ENCODE data around the gene MYCL.
A peak's percentile ranks its signal among the peaks of the same experiment; 100 is the strongest.
"Not testable (repeated sequence)": the region's sequence is repeated elsewhere in the genome, so short reads cannot be mapped to it uniquely, and the experiment has no call there.

MYCL gene

GRCh38 chr1:39882152-39882551 lies 19.6 kb downstream of the MYCL start:
- H3K27ac Mint-ChIP-seq, result peak overlapping the region; percentile 89
- H3K9me3 Mint-ChIP-seq, result no peaks in the 10 kb centered on the region
- peaks cover 7% of the 10 kb centered on the region for H3K36me3 Mint-ChIP-seq
- H3K27me3 Mint-ChIP-seq, result no peaks in the 10 kb centered on the region
- H3K4me1 Mint-ChIP-seq, result peaks cover 50% of the 10 kb centered on the region
- no peak for ATAC-seq
- H3K4me3 Mint-ChIP-seq, result peak overlapping the region; percentile 98

- no peaks in the 10 kb centered on the region for H3K27me3 Mint-ChIP-seq
- peaks cover 75% of the 10 kb centered on the region for H3K4me1 Mint-ChIP-seq
- H3K27ac Mint-ChIP-seq, result peak overlapping the region; percentile 27
- no peak overlapping the region for H3K4me3 Mint-ChIP-seq
- peaks cover 21% of the 10 kb centered on the region for H3K36me3 Mint-ChIP-seq
- no peaks in the 10 kb centered on the region for H3K9me3 Mint-ChIP-seq
- ATAC-seq, result no peak
Observed at GRCh38 chr1:39877980-39878956, 23.4 kb downstream of the MYCL start.

GRCh38 chr1:39877231-39877778 lies 24.4 kb downstream of the MYCL start:
- Mint-ChIP-seq H3K4me1 (peaks cover 78% of the 10 kb centered on the region), H3K27me3 (no peaks in the 10 kb centered on the region), H3K36me3 (peaks cover 31% of the 10 kb centered on the region), H3K4me3 (no peak overlapping the region), H3K27ac (peak overlapping the region; percentile 27), H3K9me3 (no peaks in the 10 kb centered on the region)
- ATAC-seq, result no peak

- Mint-ChIP-seq H3K9me3 (no peaks in the 10 kb centered on the region), H3K27me3 (no peaks in the 10 kb centered on the region)
Observed at GRCh38 chr1:39876144-39876543, 25.6 kb downstream of the MYCL start.

GRCh38 chr1:39872698-39873097 lies 29.0 kb downstream of the MYCL start:
- no peaks in the 10 kb centered on the region for H3K9me3 Mint-ChIP-seq
- H3K27ac Mint-ChIP-seq, result no peak overlapping the region
- peaks cover 56% of the 10 kb centered on the region for H3K4me1 Mint-ChIP-seq
- H3K4me3 Mint-ChIP-seq, result no peak overlapping the region
- H3K27me3 Mint-ChIP-seq, result no peaks in the 10 kb centered on the region
- ATAC-seq, result no peak
- H3K36me3 Mint-ChIP-seq, result peaks cover 46% of the 10 kb centered on the region

More at GRCh38 chr1:39876144-39876543, 25.6 kb downstream of the MYCL start:
- ATAC-seq, result no peak
- Mint-ChIP-seq H3K4me3 (no peak overlapping the region), H3K27ac (peak overlapping the region; percentile 58), H3K36me3 (peaks cover 36% of the 10 kb centered on the region), H3K4me1 (peaks cover 76% of the 10 kb centered on the region)

- Mint-ChIP-seq H3K36me3 (peaks cover 46% of the 10 kb centered on the region), H3K27me3 (no peaks in the 10 kb centered on the region), H3K4me1 (peaks cover 47% of the 10 kb centered on the region), H3K9me3 (no peaks in the 10 kb centered on the region), H3K27ac (no peak overlapping the region), H3K4me3 (no peak overlapping the region)
- no peak for ATAC-seq
Observed at GRCh38 chr1:39871796-39872195, 29.9 kb downstream of the MYCL start.

GRCh38 chr1:39871043-39871442 lies 30.7 kb downstream of the MYCL start:
- not testable (repeated sequence) for ATAC-seq, H3K27me3 Mint-ChIP-seq, H3K4me3 Mint-ChIP-seq, H3K9me3 Mint-ChIP-seq, H3K27ac Mint-ChIP-seq
- Mint-ChIP-seq H3K4me1 (peaks cover 41% of the 10 kb centered on the region), H3K36me3 (peaks cover 43% of the 10 kb centered on the region)

- Mint-ChIP-seq H3K36me3 (peaks cover 48% of the 10 kb centered on the region), H3K4me1 (peaks cover 40% of the 10 kb centered on the region)
- H3K9me3 Mint-ChIP-seq, ATAC-seq, H3K27me3 Mint-ChIP-seq, H3K27ac Mint-ChIP-seq, H3K4me3 Mint-ChIP-seq: not testable (repeated sequence)
Observed at GRCh38 chr1:39869538-39870112, 32.1 kb downstream of the MYCL start.

- H3K4me3 Mint-ChIP-seq, result no peak overlapping the region
- H3K27ac Mint-ChIP-seq, result no peak overlapping the region
- peaks cover 33% of the 10 kb centered on the region for H3K4me1 Mint-ChIP-seq
- H3K9me3 Mint-ChIP-seq, result no peaks in the 10 kb centered on the region
- no peak for ATAC-seq
- H3K27me3 Mint-ChIP-seq, result no peaks in the 10 kb centered on the region
- H3K36me3 Mint-ChIP-seq, result peaks cover 50% of the 10 kb centered on the region
Observed at GRCh38 chr1:39866767-39867166, 35.0 kb downstream of the MYCL start.

GRCh38 chr1:39865762-39866161 lies 36.0 kb downstream of the MYCL start:
- Mint-ChIP-seq H3K36me3 (peaks cover 51% of the 10 kb centered on the region), H3K4me1 (peaks cover 32% of the 10 kb centered on the region), H3K4me3 (no peak overlapping the region), H3K27ac (no peak overlapping the region), H3K9me3 (no peaks in the 10 kb centered on the region), H3K27me3 (no peaks in the 10 kb centered on the region)
- ATAC-seq, result no peak

- Mint-ChIP-seq H3K36me3 (peaks cover 37% of the 10 kb centered on the region), H3K27ac (no peak overlapping the region), H3K4me3 (no peak overlapping the region), H3K27me3 (no peaks in the 10 kb centered on the region), H3K4me1 (peaks cover 28% of the 10 kb centered on the region), H3K9me3 (no peaks in the 10 kb centered on the region)
- no peak for ATAC-seq
Observed at GRCh38 chr1:39863177-39863576, 38.5 kb downstream of the MYCL start.

GRCh38 chr1:39861003-39861402 lies 40.7 kb downstream of the MYCL start:
- no peaks in the 10 kb centered on the region for H3K9me3 Mint-ChIP-seq
- H3K4me3 Mint-ChIP-seq, result no peak overlapping the region
- H3K4me1 Mint-ChIP-seq, result peaks cover 27% of the 10 kb centered on the region
- H3K27me3 Mint-ChIP-seq, result no peaks in the 10 kb centered on the region
- no peak overlapping the region for H3K27ac Mint-ChIP-seq
- no peak for ATAC-seq
- H3K36me3 Mint-ChIP-seq, result peaks cover 36% of the 10 kb centered on the region

- no peak overlapping the region for H3K27ac Mint-ChIP-seq
- peaks cover 19% of the 10 kb centered on the region for H3K4me1 Mint-ChIP-seq
- no peaks in the 10 kb centered on the region for H3K27me3 Mint-ChIP-seq
- peaks cover 34% of the 10 kb centered on the region for H3K36me3 Mint-ChIP-seq
- no peak overlapping the region for H3K4me3 Mint-ChIP-seq
- ATAC-seq, result no peak
- H3K9me3 Mint-ChIP-seq, result no peaks in the 10 kb centered on the region
Observed at GRCh38 chr1:39859859-39860812, 41.6 kb downstream of the MYCL start.

- Mint-ChIP-seq H3K9me3 (no peaks in the 10 kb centered on the region), H3K27me3 (no peaks in the 10 kb centered on the region), H3K4me1 (peaks cover 7% of the 10 kb centered on the region), H3K27ac (no peak overlapping the region), H3K36me3 (peaks cover 28% of the 10 kb centered on the region), H3K4me3 (no peak overlapping the region)
- ATAC-seq, result no peak
Observed at GRCh38 chr1:39858315-39858714, 43.4 kb downstream of the MYCL start.

Data from stimulated activated memory B cell treated with anti-CD40 and anti-IgM and Interleukin-4, amounts not matched to agents 10 μg/mL and 1 μg/mL and 100 μg/mL, for 72 hours (primary cell).